ENCODE measurements around the gene SORCS3.

Gene SORCS3

DNA sequence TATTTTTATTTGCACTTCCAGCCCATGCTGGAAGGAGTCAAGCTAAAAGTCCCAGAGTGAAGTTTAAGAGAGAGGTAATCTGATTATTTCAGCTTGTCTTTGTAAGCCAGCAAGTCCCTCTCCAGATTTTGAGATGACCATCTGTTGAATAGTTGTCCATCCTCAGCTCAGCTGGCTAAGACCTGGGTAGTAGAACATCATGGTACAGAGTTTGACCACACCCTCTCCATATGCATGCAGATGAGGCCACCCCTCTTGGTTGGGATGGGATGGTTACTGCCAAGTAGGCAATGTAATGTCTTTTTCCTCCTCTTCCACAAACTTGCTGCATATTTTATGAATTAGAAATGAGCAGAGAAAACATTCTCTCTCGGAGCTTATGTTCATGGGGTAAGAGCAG is 639.8 kb downstream of the SORCS3 start:
- H3K79me2 ChIP-seq (ENCODE audit: insufficient read depth, low read depth): no peaks in the 10 kb centered on the region
- no peak overlapping the region for H3K9ac ChIP-seq
- no peak overlapping the region for H3K27ac ChIP-seq
- H3K36me3 ChIP-seq (ENCODE audit: insufficient read depth): no peaks in the 10 kb centered on the region
- H2AFZ ChIP-seq (ENCODE audit: low read depth): no peak overlapping the region
- TF ChIP-seq, protein P1, sequence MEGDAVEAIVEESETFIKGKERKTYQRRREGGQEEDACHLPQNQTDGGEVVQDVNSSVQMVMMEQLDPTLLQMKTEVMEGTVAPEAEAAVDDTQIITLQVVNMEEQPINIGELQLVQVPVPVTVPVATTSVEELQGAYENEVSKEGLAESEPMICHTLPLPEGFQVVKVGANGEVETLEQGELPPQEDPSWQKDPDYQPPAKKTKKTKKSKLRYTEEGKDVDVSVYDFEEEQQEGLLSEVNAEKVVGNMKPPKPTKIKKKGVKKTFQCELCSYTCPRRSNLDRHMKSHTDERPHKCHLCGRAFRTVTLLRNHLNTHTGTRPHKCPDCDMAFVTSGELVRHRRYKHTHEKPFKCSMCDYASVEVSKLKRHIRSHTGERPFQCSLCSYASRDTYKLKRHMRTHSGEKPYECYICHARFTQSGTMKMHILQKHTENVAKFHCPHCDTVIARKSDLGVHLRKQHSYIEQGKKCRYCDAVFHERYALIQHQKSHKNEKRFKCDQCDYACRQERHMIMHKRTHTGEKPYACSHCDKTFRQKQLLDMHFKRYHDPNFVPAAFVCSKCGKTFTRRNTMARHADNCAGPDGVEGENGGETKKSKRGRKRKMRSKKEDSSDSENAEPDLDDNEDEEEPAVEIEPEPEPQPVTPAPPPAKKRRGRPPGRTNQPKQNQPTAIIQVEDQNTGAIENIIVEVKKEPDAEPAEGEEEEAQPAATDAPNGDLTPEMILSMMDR (conservative IDR thresholded peaks at IDR 0.05; ENCODE audit: low read depth, low read length): no peak
- H3K27me3 ChIP-seq (ENCODE audit: insufficient read depth, low read depth): no peaks in the 10 kb centered on the region
- H3K4me1 ChIP-seq (ENCODE audit: low read depth, poor library complexity, severe bottlenecking): no peaks in the 10 kb centered on the region
- H4K20me1 ChIP-seq (ENCODE audit: insufficient read depth): no peaks in the 10 kb centered on the region
- H3K4me2 ChIP-seq: no peak overlapping the region
- no peak overlapping the region for H3K4me3 ChIP-seq (IDR thresholded peaks at IDR 0.05; ENCODE audit: insufficient read depth, low read depth, low read length)

DNA sequence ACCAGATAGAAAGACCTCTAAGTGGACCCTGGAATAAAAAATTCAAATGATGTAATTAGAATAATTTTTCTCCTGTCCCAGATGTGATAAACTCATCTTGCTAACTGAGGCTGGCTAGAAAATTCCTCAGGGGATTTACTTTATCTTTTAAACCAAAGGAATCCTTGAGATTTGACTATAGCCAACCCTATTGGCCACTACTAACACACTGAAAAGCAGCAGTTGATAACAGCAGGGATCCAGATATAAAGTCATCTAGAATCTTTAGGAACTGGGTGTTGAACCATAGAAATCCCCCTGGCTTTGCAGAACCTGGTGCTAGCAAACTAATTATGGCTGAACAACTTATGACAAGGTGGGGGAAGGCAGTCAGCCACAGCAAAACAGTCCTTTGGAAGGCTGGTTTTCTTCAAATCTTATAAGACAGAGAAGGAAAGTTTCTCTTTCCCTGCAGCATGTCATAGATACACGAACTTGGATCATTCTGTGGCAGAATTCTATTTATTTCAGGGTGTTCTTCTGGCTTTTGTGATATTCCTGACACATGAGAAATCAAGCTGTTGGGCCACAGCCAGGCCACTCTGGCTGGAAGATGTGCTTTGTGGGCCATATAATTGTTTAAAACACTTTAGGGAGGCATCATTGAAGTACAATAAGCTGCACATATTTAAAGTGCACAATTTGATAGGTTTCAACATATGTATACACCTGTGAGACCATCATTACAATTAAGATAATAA is 643.6 kb downstream of the SORCS3 start:
- TF ChIP-seq, protein P1 (conservative IDR thresholded peaks at IDR 0.05; ENCODE audit: low read depth, low read length): no peak
- Histone ChIP-seq H3K4me2 (no peak overlapping the region), H3K36me3 (ENCODE audit: insufficient read depth) (no peaks in the 10 kb centered on the region), H3K27ac (no peak overlapping the region), H3K9ac (no peak overlapping the region), H3K4me3 (IDR thresholded peaks at IDR 0.05; ENCODE audit: insufficient read depth, low read depth, low read length) (no peak overlapping the region), H3K27me3 (ENCODE audit: insufficient read depth, low read depth) (no peaks in the 10 kb centered on the region), H3K4me1 (ENCODE audit: low read depth, poor library complexity, severe bottlenecking) (no peaks in the 10 kb centered on the region), H2AFZ (ENCODE audit: low read depth) (no peak overlapping the region), H4K20me1 (ENCODE audit: insufficient read depth) (no peaks in the 10 kb centered on the region), H3K79me2 (ENCODE audit: insufficient read depth, low read depth) (no peaks in the 10 kb centered on the region)

DNA sequence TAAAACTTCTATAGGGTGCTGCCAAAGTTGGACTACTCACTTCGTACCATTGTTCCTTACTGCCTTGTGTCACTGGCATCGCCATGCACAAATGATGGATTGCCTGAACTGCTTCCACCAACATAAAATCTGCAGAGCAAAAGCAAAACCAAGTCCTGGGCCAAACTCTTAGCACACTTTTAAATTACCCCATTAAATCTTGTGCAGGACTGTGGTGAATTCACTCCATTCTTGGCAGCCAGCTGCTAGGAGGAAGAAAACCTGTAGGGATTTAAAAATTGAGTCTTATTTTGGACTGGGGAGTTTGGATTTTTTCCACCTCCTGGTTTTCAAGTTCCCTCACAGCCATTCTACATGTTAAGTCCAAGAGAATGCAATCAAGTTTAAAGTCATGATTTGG is 646.9 kb downstream of the SORCS3 start:
- H2AFZ ChIP-seq (ENCODE audit: low read depth): no peak overlapping the region
- H3K4me1 ChIP-seq (ENCODE audit: low read depth, poor library complexity, severe bottlenecking): no peaks in the 10 kb centered on the region
- H3K4me3 ChIP-seq (IDR thresholded peaks at IDR 0.05; ENCODE audit: insufficient read depth, low read depth, low read length): no peak overlapping the region
- H3K27me3 ChIP-seq (ENCODE audit: insufficient read depth, low read depth): no peaks in the 10 kb centered on the region
- H3K36me3 ChIP-seq (ENCODE audit: insufficient read depth): no peaks in the 10 kb centered on the region
- H3K4me2 ChIP-seq: no peak overlapping the region
- H3K9ac ChIP-seq: no peak overlapping the region
- TF ChIP-seq, protein P1 (conservative IDR thresholded peaks at IDR 0.05; ENCODE audit: low read depth, low read length): no peak
- H4K20me1 ChIP-seq (ENCODE audit: insufficient read depth): no peaks in the 10 kb centered on the region
- H3K27ac ChIP-seq: no peak overlapping the region
- no peaks in the 10 kb centered on the region for H3K79me2 ChIP-seq (ENCODE audit: insufficient read depth, low read depth)

DNA sequence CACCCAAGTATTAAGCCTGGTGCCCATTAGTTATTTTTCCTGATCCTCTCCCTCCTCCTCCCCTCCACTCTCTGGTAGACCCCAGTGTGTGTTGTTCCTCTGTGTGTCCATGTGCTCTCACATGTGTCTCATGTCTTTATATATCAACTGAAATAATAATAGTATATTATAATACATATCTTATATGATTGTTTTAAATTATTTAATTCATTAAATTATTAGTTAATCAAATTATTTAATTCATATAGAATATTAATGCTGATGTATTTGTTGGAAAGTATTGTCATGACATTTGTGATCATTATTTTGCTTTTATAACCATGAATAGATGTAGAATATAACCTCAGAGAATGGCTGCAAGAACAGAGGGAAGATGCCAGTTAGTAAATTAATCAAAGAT is 647.5 kb downstream of the SORCS3 start:
- H3K4me1 ChIP-seq (ENCODE audit: low read depth, poor library complexity, severe bottlenecking): no peaks in the 10 kb centered on the region
- no peak overlapping the region for H3K4me3 ChIP-seq (IDR thresholded peaks at IDR 0.05; ENCODE audit: insufficient read depth, low read depth, low read length)
- H3K27me3 ChIP-seq (ENCODE audit: insufficient read depth, low read depth): no peaks in the 10 kb centered on the region
- no peaks in the 10 kb centered on the region for H3K36me3 ChIP-seq (ENCODE audit: insufficient read depth)
- no peak overlapping the region for H2AFZ ChIP-seq (ENCODE audit: low read depth)
- H3K27ac ChIP-seq: no peak overlapping the region
- TF ChIP-seq, protein P1 (conservative IDR thresholded peaks at IDR 0.05; ENCODE audit: low read depth, low read length): no peak
- H4K20me1 ChIP-seq (ENCODE audit: insufficient read depth): no peaks in the 10 kb centered on the region
- H3K9ac ChIP-seq: no peak overlapping the region
- H3K4me2 ChIP-seq: no peak overlapping the region
- no peaks in the 10 kb centered on the region for H3K79me2 ChIP-seq (ENCODE audit: insufficient read depth, low read depth)
